Endothelial cell of umbilical vein (primary cell): Measurements from ENCODE around the gene ANKMY1. TPM values are rescaled to one million over a fixed set of nuclear protein-coding genes. Genes with fewer than 3 reads are reported as not detected.

Source experiments
- BruUV-seq: library from RNA; stranded (reverse); fragments of 400-500 nt; replicated peaks from 2 replicates; lab custom pipeline; 2021; lab: Mats Ljungman, UMichigan
- CTCF ChIA-PET: fragments of 300-600, 350-600 bp; sonication (Branson Sonifier 250); formaldehyde crosslinking; loops from one replicate; lab custom pipeline; 2021; ENCODE audit warnings: antibody characterized with exemption, inconsistent platforms; lab: Charles Lee
- POLR2A ChIA-PET: fragments of 300-600, 350-600 bp; sonication (Branson Sonifier 250); formaldehyde crosslinking; loops from one replicate; lab custom pipeline; 2021; ENCODE audit warnings: antibody characterized with exemption, inconsistent platforms; lab: Charles Lee
- DNase-seq: peaks from one replicate; pipeline ENCODE4 v3.0.0-alpha.2; 2011; ENCODE audit warnings: low read depth, low spot score
- FAIRE-seq: peaks from 2 replicates; lab custom pipeline; 2011; peaks lifted over from hg19 to GRCh38; lab: Jason Lieb, UNC
- H2AFZ ChIP-seq: 2 replicates; pipeline ENCODE4 v1.6.0; 2012; ENCODE audit warnings: low read depth, low read length, control low read depth, inconsistent platforms
- H3K27ac ChIP-seq: 2 replicates; pipeline ENCODE4 v1.5.1; 2011; ENCODE audit warnings: low read depth, mild to moderate bottlenecking, control low read depth, low read length, moderate library complexity; ENCODE audit not compliant: insufficient read depth
- H3K27me3 ChIP-seq, 2 experiments: 2 replicates each; pipeline versions ENCODE4 v1.6.0 to v1.6.1; 2011; ENCODE audit warnings: low read length in 2 of 2, mixed read lengths in 1 of 2; ENCODE audit not compliant: control insufficient read depth in 2 of 2, insufficient read depth in 2 of 2
- H3K36me3 ChIP-seq, 2 experiments: 2 replicates in 1 of 2; 3 replicates in 1 of 2; pipeline ENCODE4 v1.5.1; 2011; ENCODE audit warnings: low read length in 2 of 2, mild to moderate bottlenecking in 1 of 2, moderate library complexity in 1 of 2; ENCODE audit not compliant: control insufficient read depth in 2 of 2, insufficient read depth in 2 of 2; ENCODE audit errors: extremely low read depth in 1 of 2
- H3K4me1 ChIP-seq: 3 replicates; pipeline ENCODE4 v1.5.1; 2011; ENCODE audit warnings: mild to moderate bottlenecking, low read length; ENCODE audit not compliant: control insufficient read depth, insufficient read depth; ENCODE audit errors: extremely low read depth
- H3K4me2 ChIP-seq: 2 replicates; pipeline ENCODE4 v1.6.1; 2011; ENCODE audit warnings: low read length, control low read depth, mixed read lengths; ENCODE audit not compliant: insufficient read depth
- H3K4me3 ChIP-seq, 3 experiments: fragments of 200-600 bp in 1 of 3; sonication (generic), shearing (Covaris generic) in 1 of 3; replicated peaks in 1 of 3; 2 replicates each; pipeline ENCODE4 v1.5.1; 2011 to 2016; ENCODE audit warnings: control low read depth in 3 of 3, low read length in 3 of 3, mild to moderate bottlenecking in 2 of 3, inconsistent platforms in 1 of 3, low read depth in 1 of 3, moderate library complexity in 1 of 3; ENCODE audit not compliant: insufficient read depth in 1 of 3
- H3K79me2 ChIP-seq: 2 replicates; pipeline ENCODE4 v1.6.0; 2012; ENCODE audit warnings: low read length, inconsistent platforms; ENCODE audit not compliant: control insufficient read depth, insufficient read depth
- H3K9ac ChIP-seq: replicated peaks from 2 replicates; pipeline ENCODE3; 2011; ENCODE audit warnings: low read length, control low read depth; ENCODE audit not compliant: insufficient read depth; ENCODE audit errors: extremely low read depth
- H3K9me1 ChIP-seq: replicated peaks from 3 replicates; pipeline ENCODE4 v1.6.0; 2011; ENCODE audit warnings: mild to moderate bottlenecking, low read length; ENCODE audit not compliant: control insufficient read depth, insufficient read depth; ENCODE audit errors: extremely low read depth
- H3K9me3 ChIP-seq: replicated peaks from 2 replicates; pipeline ENCODE4 v1.5.1; 2012; ENCODE audit warnings: low read length, inconsistent platforms; ENCODE audit not compliant: control insufficient read depth, insufficient read depth
- H4K20me1 ChIP-seq: replicated peaks from 2 replicates; pipeline ENCODE3; 2011; ENCODE audit warnings: mild to moderate bottlenecking, low read length; ENCODE audit not compliant: control insufficient read depth, insufficient read depth; ENCODE audit errors: extremely low read depth
- CTCF ChIP-seq, 2 donors: IDR thresholded peaks; 1 replicate in 1 of 2; 2 replicates in 1 of 2; pipeline ENCODE4 v1.5.1; 2011; ENCODE audit warnings: low read length in 2 of 2, mild to moderate bottlenecking in 2 of 2, moderate library complexity in 2 of 2, control low read depth in 1 of 2, inconsistent platforms in 1 of 2, low read depth in 1 of 2; ENCODE audit not compliant: insufficient read depth in 1 of 2; ENCODE audit errors: extremely low read depth in 1 of 2
- EZH2 ChIP-seq: IDR thresholded peaks from 2 replicates; pipeline ENCODE4 v1.6.1; 2012; ENCODE audit warnings: borderline replicate concordance, low read depth, mild to moderate bottlenecking, moderate library complexity, low read length, inconsistent platforms; ENCODE audit not compliant: severe bottlenecking
- FOS ChIP-seq: IDR thresholded peaks from 2 replicates; pipeline ENCODE4 v1.6.1; 2011; ENCODE audit warnings: mild to moderate bottlenecking, low read length, moderate library complexity, borderline replicate concordance; ENCODE audit not compliant: insufficient read depth
- GATA2 ChIP-seq: IDR thresholded peaks from 2 replicates; pipeline ENCODE4 v1.7.0; 2011; ENCODE audit warnings: low read depth, mild to moderate bottlenecking, moderate library complexity, mixed read lengths, low read length; ENCODE audit not compliant: insufficient read length, insufficient read depth
- JUN ChIP-seq: IDR thresholded peaks from 2 replicates; pipeline ENCODE4 v1.6.1; 2011; ENCODE audit warnings: borderline replicate concordance, low read depth; ENCODE audit not compliant: insufficient read length, insufficient read depth
- MAX ChIP-seq: IDR thresholded peaks from 2 replicates; pipeline ENCODE4 v1.6.1; 2011; ENCODE audit not compliant: insufficient read depth, insufficient read length
- MYC ChIP-seq: IDR thresholded peaks from one replicate; pipeline ENCODE4 v1.6.1; 2011; ENCODE audit warnings: mild to moderate bottlenecking, low read depth, low read length
- POLR2A ChIP-seq: IDR thresholded peaks from 2 replicates; pipeline ENCODE4 v1.6.1; 2012; ENCODE audit warnings: low read depth, mild to moderate bottlenecking, control low read depth, low read length
- POLR2AphosphoS5 ChIP-seq: IDR thresholded peaks from 2 replicates; pipeline ENCODE4 v1.6.1; 2012; ENCODE audit warnings: low read depth, mild to moderate bottlenecking, control low read depth, low read length, moderate library complexity; ENCODE audit not compliant: insufficient read depth
- dilution Hi-C: fragments of 300-500 bp; cut with MboI; formaldehyde crosslinking; loops from one replicate; pipeline ENCODE4 v1.15.0; 2019; ENCODE audit warnings: low sequenced_read_pairs; ENCODE audit not compliant: extremely low pct_ligation_motif_present
- intact Hi-C: fragments of 100-400 bp; cut with micrococcal nuclease; formaldehyde crosslinking; loops from one replicate; pipeline ENCODE4 v1.10.0; 2022
- polyA plus RNA-seq, 4 experiments: library from polyadenylated mRNA; depleted of rRNA in 3 of 4; stranded (reverse) in 3 of 4; unstranded in 1 of 4; fragments of >200 nt; gene quantifications; 2 replicates each; pipeline versions ENCODE4 v1.2.1 to v1.2.3, GENCODE V29; 2011 to 2012; ENCODE audit warnings: missing spikeins in 1 of 4
- total RNA-seq: library from RNA; stranded (reverse); gene quantifications from 2 replicates; pipeline ENCODE4 v1.2.3, GENCODE V29; 2021

Gene ANKMY1
- total and polyA plus RNA-seq, 2 donors (not counting 3 experiments of a cell fraction or from before 2014, with no cell fraction given): 9.0 to 16.0 TPM

- H3K9ac ChIP-seq: no peak overlapping the region
- no peaks in the 10 kb centered on the region for H3K4me1 ChIP-seq
- BruUV-seq: no TSS peak
- no peaks in the 10 kb centered on the region for H3K36me3 ChIP-seq
- FAIRE-seq: no peak
- no peak overlapping the region for H2AFZ ChIP-seq
- no peak for DNase-seq
- H3K9me3 ChIP-seq: no peaks in the 10 kb centered on the region
- no peak for TF ChIP-seq CTCF (IDR thresholded peaks at IDR 0.05; ENCODE audit: extremely low read depth in 1 of 2, insufficient read depth in 1 of 2, low read depth in 1 of 2, low read length in 2 of 2)
- no peak for TF ChIP-seq MYC
- no peaks in the 10 kb centered on the region for H3K9me1 ChIP-seq
- H3K4me2 ChIP-seq: no peak overlapping the region
- H3K27ac ChIP-seq: no peak overlapping the region
- no peaks in the 10 kb centered on the region for H3K27me3 ChIP-seq
- H4K20me1 ChIP-seq: no peaks in the 10 kb centered on the region
- CTCF ChIA-PET: no interaction called here
- POLR2A ChIA-PET: no interaction called here
- intact Hi-C loops: no loop called here
- no peaks in the 10 kb centered on the region for H3K79me2 ChIP-seq
- H3K4me3 ChIP-seq: no peak overlapping the region
- dilution Hi-C loops: no loop called here
Observed at GRCh38 chr2:240469239-240469636, 88.5 kb downstream of the ANKMY1 start.

- FAIRE-seq: no peak
- dilution Hi-C loops: no loop called here
Observed at GRCh38 chr2:240468303-240469238, 89.2 kb downstream of the ANKMY1 start.

More at GRCh38 chr2:240468303-240469238, 89.2 kb downstream of the ANKMY1 start:
- CTCF ChIA-PET: no interaction called here
- H3K36me3 ChIP-seq: no peaks in the 10 kb centered on the region
- no peak overlapping the region for H3K4me3 ChIP-seq
- POLR2A ChIA-PET: no interaction called here
- no peak overlapping the region for H3K4me2 ChIP-seq
- no peaks in the 10 kb centered on the region for H3K27me3 ChIP-seq
- BruUV-seq: no TSS peak
- no peak overlapping the region for H3K27ac ChIP-seq
- no peaks in the 10 kb centered on the region for H3K4me1 ChIP-seq
- TF ChIP-seq MAX: no peak
- no peak for TF ChIP-seq FOS
- TF ChIP-seq JUN: no peak
- no peak for TF ChIP-seq MYC
- TF ChIP-seq CTCF (IDR thresholded peaks at IDR 0.05; ENCODE audit: extremely low read depth in 1 of 2, insufficient read depth in 1 of 2, low read depth in 1 of 2, low read length in 2 of 2): no peak
- no peak for TF ChIP-seq POLR2AphosphoS5
- TF ChIP-seq EZH2: no peak
- TF ChIP-seq POLR2A: no peak
- no peak for TF ChIP-seq GATA2
- no peak for DNase-seq
- H3K9me1 ChIP-seq: no peaks in the 10 kb centered on the region
- H2AFZ ChIP-seq: no peak overlapping the region
- H3K9me3 ChIP-seq: no peaks in the 10 kb centered on the region
- no peaks in the 10 kb centered on the region for H3K79me2 ChIP-seq
- no peak overlapping the region for H3K9ac ChIP-seq
- intact Hi-C loops: no loop called here
- H4K20me1 ChIP-seq: no peaks in the 10 kb centered on the region
